Right atrium auricular region (tissue), 2 donors: Measurements from ENCODE around the gene FNBP1. TPM values are rescaled to one million over a fixed set of nuclear protein-coding genes. Genes with fewer than 3 reads are reported as not detected.

Source experiments
- DNase-seq: peaks from one replicate; pipeline ENCODE4 v3.0.0-alpha.2; 2019; ENCODE audit warnings: low spot score
- H3K27ac ChIP-seq, 2 donors: fragments of 200-600 bp; sonication (generic); 1 replicate in 1 of 2; 2 replicates in 1 of 2; pipeline ENCODE4 v1.5.1; 2016 to 2019
- H3K27me3 ChIP-seq, 2 donors: fragments of 200-600 bp; sonication (generic); one replicate each; pipeline versions ENCODE4 v1.5.1 to v1.6.0; 2017 to 2019
- H3K36me3 ChIP-seq: fragments of 200-600 bp; sonication (generic); one replicate; pipeline ENCODE4 v1.5.1; 2016
- H3K4me1 ChIP-seq, 2 donors: fragments of 200-600 bp; sonication (generic); one replicate each; pipeline versions ENCODE4 v1.5.1 to v1.6.0; 2017 to 2019
- H3K4me3 ChIP-seq, 2 donors: fragments of 200-600 bp; sonication (generic); 1 replicate in 1 of 2; 2 replicates in 1 of 2; pipeline ENCODE4 v1.5.1; 2017 to 2019; ENCODE audit warnings: mild to moderate bottlenecking in 1 of 2, moderate library complexity in 1 of 2
- H3K9me3 ChIP-seq, 2 donors: fragments of 200-600 bp; sonication (generic); one replicate each; pipeline ENCODE4 v1.5.1; 2019
- total RNA-seq, 2 donors: library from RNA; depleted of rRNA; stranded (reverse); fragments of >200 nt; gene quantifications; one replicate each; pipeline ENCODE4 v1.1.0, GENCODE V29; 2016
- TF ChIP-seq, protein P1 (sequence below), 2 donors: fragments of 200-600 bp; sonication (generic); IDR thresholded peaks; one replicate each; pipeline ENCODE4 v1.5.1; 2019; ENCODE audit warnings: antibody characterized with exemption in 2 of 2

FNBP1 gene
- total RNA-seq, 2 donors from 2014 or later: 18.0 to 24.1 TPM

DNA sequence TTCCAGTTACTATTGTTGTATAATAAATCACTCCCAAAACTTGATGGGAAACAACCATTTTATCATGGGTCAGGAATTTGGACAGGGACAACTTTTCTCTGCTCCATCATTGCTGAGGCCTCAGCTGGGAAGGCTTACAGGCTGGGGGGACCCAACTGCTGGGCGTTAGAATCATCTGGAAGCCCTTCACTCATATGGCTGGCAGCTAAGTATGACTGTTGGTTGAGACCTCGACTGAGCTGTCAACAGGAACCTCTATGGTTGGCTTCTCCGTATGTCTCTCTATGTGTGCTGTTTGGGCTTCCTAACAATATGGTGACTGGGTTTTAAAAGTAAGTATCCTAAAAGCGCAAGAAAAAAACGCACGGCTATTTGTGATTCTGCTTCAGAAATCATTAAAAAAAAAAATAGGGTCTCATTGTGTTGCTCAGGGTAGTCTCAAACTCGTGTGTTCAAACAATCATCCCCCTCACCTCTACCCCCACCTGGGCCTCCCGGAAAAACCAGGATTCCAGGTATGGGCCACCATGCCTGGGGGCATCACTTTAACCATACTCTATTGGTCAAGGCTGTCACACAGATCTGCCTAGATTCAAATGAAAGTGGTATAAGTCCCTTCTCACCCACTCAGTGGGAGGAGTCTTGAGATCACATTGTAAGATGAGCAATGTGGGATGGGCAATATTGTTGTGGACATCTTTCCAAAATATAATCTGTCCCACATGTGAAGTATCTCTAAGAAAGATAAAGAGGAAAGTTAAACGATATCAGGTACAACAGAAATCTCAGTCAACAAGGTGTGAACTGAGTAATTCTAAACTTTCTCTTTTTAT, 15.2 kb downstream of the FNBP1 start:
- H3K4me3 ChIP-seq: no peak overlapping the region
- no peak for DNase-seq
- H3K9me3 ChIP-seq: no peaks in the 10 kb centered on the region
- no peaks in the 10 kb centered on the region for H3K36me3 ChIP-seq
- H3K4me1 ChIP-seq: peaks cover 0 to 33% of the 10 kb centered on the region in 2 donors
- TF ChIP-seq, protein P1, sequence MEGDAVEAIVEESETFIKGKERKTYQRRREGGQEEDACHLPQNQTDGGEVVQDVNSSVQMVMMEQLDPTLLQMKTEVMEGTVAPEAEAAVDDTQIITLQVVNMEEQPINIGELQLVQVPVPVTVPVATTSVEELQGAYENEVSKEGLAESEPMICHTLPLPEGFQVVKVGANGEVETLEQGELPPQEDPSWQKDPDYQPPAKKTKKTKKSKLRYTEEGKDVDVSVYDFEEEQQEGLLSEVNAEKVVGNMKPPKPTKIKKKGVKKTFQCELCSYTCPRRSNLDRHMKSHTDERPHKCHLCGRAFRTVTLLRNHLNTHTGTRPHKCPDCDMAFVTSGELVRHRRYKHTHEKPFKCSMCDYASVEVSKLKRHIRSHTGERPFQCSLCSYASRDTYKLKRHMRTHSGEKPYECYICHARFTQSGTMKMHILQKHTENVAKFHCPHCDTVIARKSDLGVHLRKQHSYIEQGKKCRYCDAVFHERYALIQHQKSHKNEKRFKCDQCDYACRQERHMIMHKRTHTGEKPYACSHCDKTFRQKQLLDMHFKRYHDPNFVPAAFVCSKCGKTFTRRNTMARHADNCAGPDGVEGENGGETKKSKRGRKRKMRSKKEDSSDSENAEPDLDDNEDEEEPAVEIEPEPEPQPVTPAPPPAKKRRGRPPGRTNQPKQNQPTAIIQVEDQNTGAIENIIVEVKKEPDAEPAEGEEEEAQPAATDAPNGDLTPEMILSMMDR (IDR thresholded peaks at IDR 0.05): no peak
- no peaks in the 10 kb centered on the region for H3K27me3 ChIP-seq
- H3K27ac ChIP-seq: no peak overlapping the region

DNA sequence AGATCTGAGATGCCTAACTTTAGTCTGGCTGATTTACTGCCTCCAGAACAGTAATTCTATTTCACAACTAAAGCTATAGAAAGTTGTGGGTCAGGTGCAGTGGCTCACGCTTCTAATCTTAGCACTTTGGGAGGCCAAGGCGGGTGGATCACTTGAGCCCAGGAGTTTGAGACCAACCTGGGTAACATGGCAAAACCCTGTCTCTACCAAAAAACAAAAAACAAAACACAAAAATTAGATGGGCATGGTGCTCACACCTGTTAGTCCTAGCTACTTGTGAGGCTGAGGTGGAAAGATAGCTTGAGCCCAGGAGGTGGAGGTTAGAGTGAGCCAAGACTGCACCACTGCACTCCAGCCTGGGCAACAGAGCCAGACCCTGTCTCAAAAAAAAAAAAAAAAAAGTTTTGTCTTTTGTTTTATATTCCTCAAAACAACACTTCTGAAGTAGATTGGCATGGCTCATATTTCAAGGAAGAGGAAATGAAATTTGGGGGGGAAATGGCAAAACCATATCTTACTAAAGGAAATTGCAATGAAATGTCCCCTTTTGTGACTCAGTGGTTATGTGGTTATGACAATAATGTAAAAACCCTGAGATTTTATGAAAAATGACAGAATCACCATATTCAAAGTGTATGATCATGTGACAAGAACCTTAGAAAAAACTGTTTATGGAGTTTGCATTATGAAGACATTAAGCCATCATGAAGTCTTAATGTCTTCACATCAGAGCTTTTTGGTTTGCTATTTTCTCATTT, 16.2 kb downstream of the FNBP1 start:
- no peak for DNase-seq
- no peak overlapping the region for H3K27ac ChIP-seq

DNA sequence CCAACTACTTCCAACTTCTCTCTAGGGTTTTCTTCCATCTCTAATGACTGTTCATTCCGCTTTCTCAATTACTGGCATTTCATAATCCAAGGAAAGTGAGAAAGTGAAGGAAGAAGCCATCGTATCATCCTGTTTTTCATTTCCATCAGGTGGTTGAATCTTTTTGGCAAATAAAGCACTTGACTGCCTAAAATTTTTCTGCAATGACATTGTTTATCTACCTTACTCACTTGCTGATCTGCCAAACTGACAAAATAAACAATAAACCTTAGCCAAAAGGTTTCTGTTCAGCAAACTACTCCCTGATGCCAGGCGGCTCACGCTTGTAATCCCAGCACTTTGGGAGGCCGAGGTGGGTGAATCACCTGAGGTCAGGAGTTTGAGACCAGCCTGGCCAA, 18.4 kb downstream of the FNBP1 start:
- Histone ChIP-seq H3K27me3 (no peaks in the 10 kb centered on the region), H3K4me3 (no peak overlapping the region), H3K36me3 (no peaks in the 10 kb centered on the region), H3K27ac (no peak overlapping the region), H3K9me3 (no peaks in the 10 kb centered on the region), H3K4me1 (peaks cover 0 to 30% of the 10 kb centered on the region in 2 donors)
- TF ChIP-seq, protein P1 (IDR thresholded peaks at IDR 0.05): no peak
- no peak for DNase-seq

More for the DNA sequence above, 16.2 kb downstream of the FNBP1 start:
- Histone ChIP-seq H3K9me3 (no peaks in the 10 kb centered on the region), H3K4me1 (peaks cover 0 to 31% of the 10 kb centered on the region in 2 donors), H3K36me3 (no peaks in the 10 kb centered on the region), H3K4me3 (no peak overlapping the region), H3K27me3 (no peaks in the 10 kb centered on the region)
- TF ChIP-seq, protein P1 (IDR thresholded peaks at IDR 0.05): no peak

DNA sequence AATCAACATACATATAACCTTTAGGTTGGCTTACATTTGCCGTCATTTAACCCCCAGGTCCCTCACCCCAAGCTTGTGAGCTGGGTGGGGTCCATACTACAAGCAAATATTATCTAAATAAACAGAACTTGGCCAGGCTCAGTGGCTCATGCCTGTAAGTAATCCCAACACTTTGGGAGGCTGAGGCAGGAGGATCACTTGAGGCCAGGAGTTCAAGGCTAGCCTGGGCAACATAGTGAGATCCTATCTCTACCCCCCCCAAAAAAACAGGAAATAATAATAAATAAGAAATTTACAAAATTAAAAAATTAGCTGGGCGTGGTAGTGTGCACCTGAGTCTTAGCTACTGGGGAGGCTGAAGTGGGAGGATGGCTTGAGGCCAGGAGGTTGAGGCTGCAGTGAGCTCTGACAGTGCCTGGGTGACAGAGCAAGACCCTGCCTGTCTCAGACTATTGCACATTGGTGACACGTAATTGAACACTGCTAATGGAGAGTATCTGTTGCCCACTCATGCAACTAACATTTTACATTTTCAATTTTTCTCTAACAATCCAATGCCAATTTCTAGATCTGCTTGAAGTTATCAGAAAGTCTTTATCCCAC, 18.9 kb downstream of the FNBP1 start:
- no peaks in the 10 kb centered on the region for H3K36me3 ChIP-seq
- no peak overlapping the region for H3K27ac ChIP-seq
- TF ChIP-seq, protein P1 (IDR thresholded peaks at IDR 0.05): no peak
- H3K4me1 ChIP-seq: peaks cover 0 to 25% of the 10 kb centered on the region in 2 donors
- H3K9me3 ChIP-seq: no peaks in the 10 kb centered on the region
- DNase-seq: no peak
- no peak overlapping the region for H3K4me3 ChIP-seq
- no peaks in the 10 kb centered on the region for H3K27me3 ChIP-seq

DNA sequence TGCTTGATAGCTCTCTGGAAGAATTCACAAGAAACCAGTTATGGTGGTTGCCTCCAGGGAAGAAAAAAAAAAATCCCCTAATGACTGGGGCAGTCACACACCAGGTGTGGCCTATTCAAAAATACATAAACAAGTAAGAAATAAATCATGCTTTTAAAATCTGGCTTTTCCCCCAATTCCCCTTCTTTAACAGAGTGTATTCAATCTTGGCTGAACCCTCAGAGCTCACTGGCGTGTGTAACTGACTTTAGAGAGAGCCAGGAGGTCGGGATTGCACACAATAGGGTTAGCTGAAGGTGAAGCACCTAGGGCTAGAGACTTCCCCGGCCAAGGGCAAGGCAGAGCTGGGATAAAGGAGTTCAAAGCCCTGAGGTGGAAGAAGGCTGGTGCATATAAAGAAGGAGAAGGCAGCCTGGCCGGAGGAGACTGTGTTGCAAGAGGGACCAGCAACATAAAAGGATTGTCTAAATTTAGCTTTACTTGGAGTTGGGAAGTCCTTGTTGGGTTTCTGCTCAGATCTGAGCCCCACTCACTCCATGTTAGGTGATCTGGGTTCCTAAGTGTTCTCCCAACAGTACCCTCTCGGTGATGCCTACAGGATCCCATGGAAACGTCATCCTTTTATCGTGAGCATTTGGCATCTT, 19.7 kb downstream of the FNBP1 start:
- TF ChIP-seq, protein P1 (IDR thresholded peaks at IDR 0.05): no peak
- DNase-seq: no peak
- Histone ChIP-seq H3K4me1 (peaks cover 0 to 18% of the 10 kb centered on the region in 2 donors), H3K27me3 (no peaks in the 10 kb centered on the region), H3K9me3 (no peaks in the 10 kb centered on the region), H3K36me3 (no peaks in the 10 kb centered on the region), H3K27ac (no peak overlapping the region), H3K4me3 (no peak overlapping the region)
